HuH-7.5 (cell line): ENCODE measurements around the gene GPD2.
"Not testable (repeated sequence)": the region's sequence is repeated elsewhere in the genome, so short reads cannot be mapped to it uniquely, and the experiment has no call there.

Source experiments
- DNase-seq: peaks from one replicate; pipeline ENCODE4 v3.0.0; 2011; ENCODE audit warnings: low spot score

The GPD2 gene

GRCh38 chr2:156590085-156590739 lies 154.0 kb downstream of the GPD2 start:
- DNase-seq = no peak

GRCh38 chr2:156592809-156593593 lies 156.8 kb downstream of the GPD2 start:
- no peak for DNase-seq

GRCh38 chr2:156593594-156593921 lies 157.4 kb downstream of the GPD2 start:
- no peak for DNase-seq

GRCh38 chr2:156598563-156598962 lies 162.4 kb downstream of the GPD2 start:
- DNase-seq = no peak

DNA sequence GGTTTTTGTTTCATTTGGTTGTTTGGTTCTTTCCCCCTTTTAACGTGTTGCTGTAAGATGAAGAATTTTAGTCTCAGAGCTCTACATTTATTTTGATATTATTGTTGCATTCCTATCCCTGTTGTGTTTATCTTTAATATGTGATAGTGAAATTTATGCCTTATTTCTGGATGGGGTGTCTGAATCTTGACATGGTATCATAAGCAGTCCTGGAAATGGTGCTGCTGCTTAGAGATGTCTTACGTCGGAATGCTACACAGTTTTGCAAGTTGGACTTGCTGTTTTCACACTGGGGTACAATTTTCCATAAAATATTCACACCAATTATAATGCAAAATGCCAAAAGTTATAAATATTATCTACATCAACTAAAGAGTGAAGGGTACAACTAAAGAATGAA lies 164.0 kb downstream of the GPD2 start:
- DNase-seq = no peak

DNA sequence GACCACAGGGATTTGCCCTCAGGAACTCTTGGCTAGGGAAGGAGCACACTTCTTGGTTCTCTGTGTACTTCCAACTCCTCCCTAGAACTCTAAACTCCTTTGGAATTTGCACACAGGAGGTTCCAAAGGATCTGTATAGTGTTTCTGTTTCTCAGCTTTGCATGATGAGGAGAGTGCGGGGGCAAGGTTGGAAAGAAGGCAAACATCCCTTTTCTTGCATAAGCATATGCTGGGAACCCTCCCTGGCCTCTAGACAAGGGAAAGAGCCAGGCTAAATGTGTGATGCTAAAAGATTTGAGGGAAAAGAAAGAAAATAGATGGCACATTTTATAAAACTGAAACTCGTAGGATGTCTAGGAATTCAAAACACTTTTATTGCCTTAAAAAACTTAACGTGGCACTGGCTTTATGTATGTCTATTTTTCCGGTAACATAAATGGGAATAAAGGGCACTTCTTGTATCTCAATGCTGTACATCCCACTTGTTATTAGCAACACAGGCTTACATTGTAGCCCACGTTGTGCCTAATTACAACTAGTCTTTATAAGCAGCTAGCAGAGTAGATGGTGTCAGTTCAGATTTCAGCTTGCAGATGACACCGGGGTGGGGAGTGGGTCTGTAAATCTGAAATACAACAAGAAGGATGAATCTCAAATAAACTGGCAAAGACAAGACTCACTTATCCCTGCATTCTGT lies 165.8 kb downstream of the GPD2 start:
- no peak for DNase-seq

- DNase-seq = no peak
Observed at GRCh38 chr2:156602552-156602933, 166.4 kb downstream of the GPD2 start.

GRCh38 chr2:156615836-156616322 lies 179.7 kb downstream of the GPD2 start:
- DNase-seq = no peak

DNA sequence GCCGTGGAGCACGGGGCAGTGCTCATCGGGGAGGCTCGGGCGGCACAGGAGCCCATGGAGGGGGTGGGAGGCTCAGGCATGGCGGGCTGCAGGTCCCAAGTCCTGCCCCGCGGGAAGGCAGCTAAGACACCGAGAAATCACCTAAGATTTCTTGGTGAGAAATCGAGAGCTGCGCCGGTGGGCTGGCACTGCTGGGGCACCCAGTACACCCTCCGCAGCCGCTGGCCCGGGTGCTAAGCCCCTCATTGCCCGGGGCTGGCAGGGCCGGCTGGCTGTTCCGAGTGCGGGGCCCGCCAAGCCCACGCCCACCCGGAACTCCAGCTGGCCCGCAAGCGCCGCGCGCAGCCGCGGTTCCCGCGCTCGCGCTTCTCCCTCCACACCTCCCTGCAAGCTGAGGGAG lies 181.9 kb downstream of the GPD2 start:
- DNase-seq = not testable (repeated sequence)

DNA sequence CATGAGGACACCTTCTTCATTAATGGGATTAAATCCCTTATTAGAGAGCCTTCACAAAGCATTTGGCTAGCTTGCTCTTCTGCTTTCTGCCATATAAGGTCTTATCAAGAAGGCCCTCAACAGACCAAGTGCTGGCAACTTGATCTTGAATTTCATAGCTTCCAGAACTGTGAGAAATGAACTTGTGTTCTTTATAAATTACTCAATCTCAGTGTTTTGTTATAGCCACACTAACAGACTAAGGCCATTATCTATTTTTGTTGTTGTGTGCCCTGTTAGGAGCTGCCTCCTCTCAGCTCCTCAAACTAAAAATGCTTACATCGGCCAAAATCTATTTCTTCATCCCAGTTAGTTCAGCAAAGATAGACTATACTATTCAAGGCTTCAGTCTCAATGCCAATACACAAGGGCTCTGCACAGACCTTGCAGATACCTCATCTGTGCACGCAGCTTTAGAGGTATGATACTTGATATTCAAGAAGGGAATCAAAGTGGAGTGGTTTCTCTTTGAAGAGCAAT lies 182.9 kb downstream of the GPD2 start:
- DNase-seq = no peak

- no peak for DNase-seq
Observed at GRCh38 chr2:156622491-156622890, 186.3 kb downstream of the GPD2 start.

- peak; percentile 27 for DNase-seq
Observed at GRCh38 chr2:156625360-156626170, 189.4 kb downstream of the GPD2 start.

DNA sequence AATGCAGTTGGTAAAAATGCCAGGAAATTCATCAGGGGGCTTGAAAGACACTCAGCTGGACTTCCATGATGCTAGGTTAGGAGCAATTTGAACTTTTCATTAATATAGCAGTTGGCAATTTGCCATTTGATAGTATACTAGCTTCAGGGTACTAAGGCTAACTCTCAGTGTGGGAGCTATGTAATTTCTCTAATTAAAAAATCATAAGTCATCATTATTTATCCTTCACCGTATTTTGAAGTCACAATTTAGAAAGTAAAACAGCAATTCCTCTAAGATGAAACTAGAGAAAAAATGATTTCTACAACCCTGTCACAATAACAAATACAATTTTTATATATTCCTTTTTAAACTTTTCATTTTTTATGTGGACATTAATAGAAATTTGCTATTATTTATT lies 190.8 kb downstream of the GPD2 start:
- DNase-seq = no peak

DNA sequence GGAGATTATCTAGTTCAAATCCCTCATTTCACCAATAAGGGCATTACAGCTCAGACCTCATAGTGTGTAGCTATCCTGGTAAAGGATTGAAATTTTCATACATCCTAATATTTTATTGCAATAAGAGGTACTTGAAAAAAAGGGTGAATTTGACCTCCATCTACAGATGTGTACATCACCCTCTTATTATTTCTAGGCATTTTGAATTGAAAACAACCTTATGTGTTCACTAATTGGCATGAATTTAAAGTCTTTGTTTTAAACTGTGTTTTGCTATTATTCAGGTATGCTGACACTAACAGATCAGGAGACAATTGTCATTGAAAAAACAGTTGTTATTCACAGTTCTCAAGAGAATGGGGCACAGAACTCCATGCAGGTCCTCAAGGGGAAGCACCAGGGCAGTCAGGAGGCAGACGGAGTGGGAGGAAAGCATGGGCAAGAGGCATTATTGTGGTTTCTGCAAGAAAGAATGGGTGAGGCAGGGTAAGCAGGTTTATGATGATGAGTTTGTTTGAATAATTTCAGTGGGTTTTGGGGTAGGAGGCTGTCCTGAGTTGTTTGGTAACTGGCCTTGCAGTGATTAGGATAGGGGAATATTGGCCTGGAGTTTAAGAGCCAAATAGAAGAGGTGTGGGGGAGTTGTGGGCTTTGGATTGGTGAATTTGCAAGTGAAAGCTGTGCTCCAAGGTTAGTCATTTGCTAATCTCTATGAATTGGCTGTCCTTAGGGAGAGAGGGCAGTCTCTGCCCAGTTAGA lies 194.6 kb downstream of the GPD2 start:
- no peak for DNase-seq

DNA sequence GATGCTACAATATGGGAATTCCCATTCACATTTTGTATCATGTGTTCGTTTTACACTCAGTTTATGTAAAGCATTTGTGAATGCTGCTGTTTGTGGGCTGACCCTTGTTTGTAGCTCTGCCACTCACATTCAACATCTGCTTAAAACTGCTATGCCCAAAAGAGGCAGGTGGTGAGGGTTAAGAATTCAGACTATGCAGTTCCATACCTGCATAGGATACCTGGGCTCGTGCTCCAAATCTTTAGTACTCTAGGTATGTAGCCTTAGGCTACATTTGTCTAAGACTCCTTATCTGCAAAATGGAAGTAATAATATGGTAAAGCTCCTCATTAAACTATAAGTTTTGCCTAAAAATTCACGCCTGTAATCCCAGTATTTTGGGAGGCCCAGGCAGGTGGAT lies 199.5 kb downstream of the GPD2 start:
- no peak for DNase-seq
